Activated T-cell treated with anti-CD3 and anti-CD28 coated beads, Interleukin-2, amount 50 U/mL, for 24 hours (primary cell): Measurements from ENCODE around the gene COQ9.
"Not testable (repeated sequence)": the region's sequence is repeated elsewhere in the genome, so short reads cannot be mapped to it uniquely, and the experiment has no call there.

Experiments used
- DNase-seq: peaks from one replicate; pipeline ENCODE4 v3.0.0-alpha.2; 2020
- H3K27ac Mint-ChIP-seq: 2 replicates; pipeline ENCODE4 v1.8.0; 2020; ENCODE audit warnings: mild to moderate bottlenecking, mixed read lengths
- H3K27me3 Mint-ChIP-seq: 2 replicates; pipeline ENCODE4 v1.8.0; 2020; ENCODE audit warnings: mixed read lengths
- H3K36me3 Mint-ChIP-seq: 2 replicates; pipeline ENCODE4 v1.8.0; 2020; ENCODE audit warnings: low read depth, mixed read lengths
- H3K4me1 Mint-ChIP-seq: 2 replicates; pipeline ENCODE4 v1.8.0; 2020; ENCODE audit warnings: low read depth, mixed read lengths
- H3K4me3 Mint-ChIP-seq: 2 replicates; pipeline ENCODE4 v1.8.0; 2020; ENCODE audit warnings: mild to moderate bottlenecking, moderate library complexity, mixed read lengths
- H3K9me3 Mint-ChIP-seq: 2 replicates; pipeline ENCODE4 v1.8.0; 2020; ENCODE audit warnings: mixed read lengths

The COQ9 gene

GRCh38 chr16:57482845-57483545 lies 35.7 kb downstream of the COQ9 start:
- Mint-ChIP-seq H3K4me3 (no peak overlapping the region), H3K27me3 (no peaks in the 10 kb centered on the region), H3K9me3 (no peaks in the 10 kb centered on the region), H3K36me3 (no peaks in the 10 kb centered on the region), H3K27ac (no peak overlapping the region), H3K4me1 (peaks cover 22% of the 10 kb centered on the region)
- DNase-seq: no peak

- no peak overlapping the region for H3K4me3 Mint-ChIP-seq
- no peak for DNase-seq
- H3K27me3 Mint-ChIP-seq: no peaks in the 10 kb centered on the region
- H3K27ac Mint-ChIP-seq: no peak overlapping the region
- no peaks in the 10 kb centered on the region for H3K9me3 Mint-ChIP-seq
- peaks cover 22% of the 10 kb centered on the region for H3K4me1 Mint-ChIP-seq
- no peaks in the 10 kb centered on the region for H3K36me3 Mint-ChIP-seq
Observed at GRCh38 chr16:57483725-57484514, 36.6 kb downstream of the COQ9 start.

GRCh38 chr16:57484515-57485005 lies 37.3 kb downstream of the COQ9 start:
- DNase-seq: no peak
- H3K27ac Mint-ChIP-seq: no peak overlapping the region
- H3K9me3 Mint-ChIP-seq: no peaks in the 10 kb centered on the region
- H3K36me3 Mint-ChIP-seq: no peaks in the 10 kb centered on the region
- H3K4me1 Mint-ChIP-seq: peaks cover 22% of the 10 kb centered on the region
- no peak overlapping the region for H3K4me3 Mint-ChIP-seq
- H3K27me3 Mint-ChIP-seq: no peaks in the 10 kb centered on the region

GRCh38 chr16:57485091-57485915 lies 38.0 kb downstream of the COQ9 start:
- Mint-ChIP-seq H3K4me3 (peak overlapping the region; percentile 78), H3K27me3 (no peaks in the 10 kb centered on the region), H3K36me3 (no peaks in the 10 kb centered on the region), H3K4me1 (peaks cover 22% of the 10 kb centered on the region), H3K27ac (peak overlapping the region; percentile 63), H3K9me3 (no peaks in the 10 kb centered on the region)
- no peak for DNase-seq

GRCh38 chr16:57485916-57486857 lies 38.9 kb downstream of the COQ9 start, which contains the start of gene DOK4:
TSS of gene DOK4 (minus strand) at chr16:57486493. CDS start at chr16:57479507, 6,986 bp downstream.
- peak within 1 kb of the TSS; percentile 78 for H3K4me3 Mint-ChIP-seq
- peak; percentile 90 for DNase-seq
- H3K9me3 Mint-ChIP-seq: no peaks in the 10 kb centered on the region
- no peaks in the 10 kb centered on the region for H3K27me3 Mint-ChIP-seq
- H3K27ac Mint-ChIP-seq: peak within 1 kb of the TSS; percentile 66
- H3K4me1 Mint-ChIP-seq: peaks cover 22% of the 10 kb centered on the region
- H3K36me3 Mint-ChIP-seq: no peaks in the 10 kb centered on the region

- Mint-ChIP-seq H3K4me3 (peak overlapping the region; percentile 69), H3K36me3 (no peaks in the 10 kb centered on the region), H3K27ac (peak overlapping the region; percentile 66), H3K9me3 (no peaks in the 10 kb centered on the region), H3K27me3 (no peaks in the 10 kb centered on the region), H3K4me1 (peaks cover 22% of the 10 kb centered on the region)
- DNase-seq: no peak
Observed at GRCh38 chr16:57486858-57487834, 39.9 kb downstream of the COQ9 start.

- no peaks in the 10 kb centered on the region for H3K36me3 Mint-ChIP-seq
- no peaks in the 10 kb centered on the region for H3K27me3 Mint-ChIP-seq
- DNase-seq: no peak
- H3K9me3 Mint-ChIP-seq: no peaks in the 10 kb centered on the region
- H3K4me3 Mint-ChIP-seq: no peak overlapping the region
- H3K27ac Mint-ChIP-seq: no peak overlapping the region
- peaks cover 22% of the 10 kb centered on the region for H3K4me1 Mint-ChIP-seq
Observed at GRCh38 chr16:57489229-57489628, 42.0 kb downstream of the COQ9 start.

- H3K9me3 Mint-ChIP-seq: no peaks in the 10 kb centered on the region
- H3K36me3 Mint-ChIP-seq: no peaks in the 10 kb centered on the region
- no peaks in the 10 kb centered on the region for H3K27me3 Mint-ChIP-seq
- no peak for DNase-seq
- H3K4me3 Mint-ChIP-seq: no peak overlapping the region
- H3K27ac Mint-ChIP-seq: no peak overlapping the region
- H3K4me1 Mint-ChIP-seq: no peaks in the 10 kb centered on the region
Observed at GRCh38 chr16:57493767-57494166, 46.5 kb downstream of the COQ9 start.

- no peak for DNase-seq
- Mint-ChIP-seq H3K4me1 (peaks cover 9% of the 10 kb centered on the region), H3K27ac (no peak overlapping the region), H3K27me3 (no peaks in the 10 kb centered on the region), H3K9me3 (no peaks in the 10 kb centered on the region), H3K36me3 (no peaks in the 10 kb centered on the region), H3K4me3 (no peak overlapping the region)
Observed at GRCh38 chr16:57497121-57497520, 49.8 kb downstream of the COQ9 start.

- Mint-ChIP-seq H3K36me3 (no peaks in the 10 kb centered on the region), H3K4me3 (no peak overlapping the region), H3K4me1 (peaks cover 9% of the 10 kb centered on the region), H3K27ac (no peak overlapping the region), H3K9me3 (no peaks in the 10 kb centered on the region), H3K27me3 (no peaks in the 10 kb centered on the region)
- no peak for DNase-seq
Observed at GRCh38 chr16:57498031-57498430, 50.8 kb downstream of the COQ9 start.

GRCh38 chr16:57499941-57500340 lies 52.7 kb downstream of the COQ9 start:
- H3K36me3 Mint-ChIP-seq, H3K27ac Mint-ChIP-seq, DNase-seq, H3K9me3 Mint-ChIP-seq, H3K4me1 Mint-ChIP-seq, H3K4me3 Mint-ChIP-seq, H3K27me3 Mint-ChIP-seq: not testable (repeated sequence)

GRCh38 chr16:57500578-57501111 lies 53.4 kb downstream of the COQ9 start:
- Mint-ChIP-seq H3K27me3 (no peaks in the 10 kb centered on the region), H3K4me1 (peaks cover 9% of the 10 kb centered on the region), H3K36me3 (no peaks in the 10 kb centered on the region), H3K4me3 (no peak overlapping the region), H3K9me3 (no peaks in the 10 kb centered on the region), H3K27ac (no peak overlapping the region)
- no peak for DNase-seq
